ENCODE results near the gene ARSG.

The ARSG gene

DNA sequence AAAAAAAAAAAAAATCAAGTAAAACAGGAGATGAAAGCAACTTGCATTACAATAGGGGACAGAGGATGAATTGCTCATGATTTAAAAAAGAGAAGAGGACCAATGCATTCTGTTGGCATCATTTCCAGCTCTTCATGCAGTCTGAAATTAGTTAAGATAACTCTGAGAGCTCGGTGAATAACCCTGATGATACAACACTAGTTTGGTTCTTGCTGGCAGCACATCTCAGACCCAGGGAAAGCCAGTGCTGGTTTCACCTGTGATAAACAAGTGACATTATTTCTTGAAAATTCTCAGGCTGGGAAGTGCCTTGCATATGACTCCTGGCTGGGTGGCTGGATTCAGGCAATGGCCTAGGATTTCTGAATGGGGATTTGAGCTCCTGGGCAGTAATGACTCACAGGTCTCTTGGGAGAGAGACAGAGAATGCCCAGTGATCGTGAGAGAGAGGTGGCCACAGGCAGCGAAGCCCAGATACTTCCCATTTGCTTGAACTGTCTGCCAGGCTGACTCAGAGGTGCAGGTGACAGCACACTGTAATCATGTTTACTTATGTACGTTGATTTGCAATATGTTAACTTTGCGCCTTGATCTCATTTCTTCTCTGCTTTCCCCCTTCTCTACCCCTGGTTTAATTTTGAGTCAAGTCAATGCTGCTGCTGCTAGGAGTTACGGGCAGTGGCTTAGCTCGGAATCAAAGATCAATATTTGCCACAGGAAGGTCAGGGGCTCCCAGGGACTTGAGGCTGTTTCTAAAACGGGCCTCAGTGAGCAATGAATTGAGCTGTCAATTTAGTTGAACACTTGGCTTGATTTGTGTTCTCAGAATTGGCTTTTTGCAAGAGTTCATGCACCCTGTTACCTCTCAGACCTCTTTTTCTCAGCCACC lies 27.1 kb downstream of the ARSG start:
- ChIA-PET POLR2A (interaction anchor here (0.7 kb wide), 1 partner anchor 1889 kb away, joined by 3 read pairs; no protein-coding TSS in a partner anchor), CTCF (interaction anchor here (0.6 to 1.3 kb wide), 4 partner anchors 54 to 1159 kb away, joined by 3 to 5 read pairs (median 4); no protein-coding TSS in a partner anchor)
- H3K9me3 ChIP-seq (ENCODE audit: control insufficient read depth, insufficient read depth, low read depth, low read length) = no peaks in the 10 kb centered on the region
- H3K4me3 ChIP-seq (ENCODE audit: low read depth, low read length) = no peak overlapping the region
- no peak for TF ChIP-seq ZNF19 (tag by site-specific recombination; IDR thresholded peaks at IDR 0.05; ENCODE audit: low read depth)
- TF ChIP-seq ZNF776 (tag by site-specific recombination; IDR thresholded peaks at IDR 0.05; ENCODE audit: borderline replicate concordance) = no peak
- no peak for TF ChIP-seq ZNF549 (tag by site-specific recombination; IDR thresholded peaks at IDR 0.05)
- TF ChIP-seq OSR2 (tag by site-specific recombination; IDR thresholded peaks at IDR 0.05) = 0 out of 2 replicates have a peak, but pooled peaks have one; percentile 17
- TF ChIP-seq ZNF544 (tag by site-specific recombination; IDR thresholded peaks at IDR 0.05) = no peak
- no peak for TF ChIP-seq EGR2 (tag by site-specific recombination; IDR thresholded peaks at IDR 0.05; ENCODE audit: low read depth)
- no peak for TF ChIP-seq ZNF398 (tag by site-specific recombination; IDR thresholded peaks at IDR 0.05)
- no peak for TF ChIP-seq ZNF610 (tag by site-specific recombination; IDR thresholded peaks at IDR 0.05; ENCODE audit: borderline replicate concordance)
- no peak for TF ChIP-seq ZNF114 (tag by site-specific recombination; IDR thresholded peaks at IDR 0.05)
- no peak for TF ChIP-seq ZNF768 (tag by site-specific recombination; IDR thresholded peaks at IDR 0.05)
- TF ChIP-seq ZNF174 (tag by site-specific recombination; IDR thresholded peaks at IDR 0.05) = no peak
- TF ChIP-seq KLF1 (tag by site-specific recombination; IDR thresholded peaks at IDR 0.05) = no peak
- no peak for TF ChIP-seq ZBTB21 (tag by site-specific recombination; IDR thresholded peaks at IDR 0.05)
- TF ChIP-seq ZNF600 (tag by site-specific recombination; IDR thresholded peaks at IDR 0.05) = peak; percentile 33; the same call in 1 of the 2 replicates
- TF ChIP-seq PRDM1 (tag by site-specific recombination; IDR thresholded peaks at IDR 0.05) = 0 out of 2 replicates have a peak, but pooled peaks have one; percentile 14
- TF ChIP-seq ZNF394 (tag by site-specific recombination; IDR thresholded peaks at IDR 0.05; ENCODE audit: borderline replicate concordance) = peak; percentile 20; the same call in 1 of the 2 replicates
- no peak for TF ChIP-seq YY2 (tag by site-specific recombination; IDR thresholded peaks at IDR 0.05)
- TF ChIP-seq, protein P1, sequence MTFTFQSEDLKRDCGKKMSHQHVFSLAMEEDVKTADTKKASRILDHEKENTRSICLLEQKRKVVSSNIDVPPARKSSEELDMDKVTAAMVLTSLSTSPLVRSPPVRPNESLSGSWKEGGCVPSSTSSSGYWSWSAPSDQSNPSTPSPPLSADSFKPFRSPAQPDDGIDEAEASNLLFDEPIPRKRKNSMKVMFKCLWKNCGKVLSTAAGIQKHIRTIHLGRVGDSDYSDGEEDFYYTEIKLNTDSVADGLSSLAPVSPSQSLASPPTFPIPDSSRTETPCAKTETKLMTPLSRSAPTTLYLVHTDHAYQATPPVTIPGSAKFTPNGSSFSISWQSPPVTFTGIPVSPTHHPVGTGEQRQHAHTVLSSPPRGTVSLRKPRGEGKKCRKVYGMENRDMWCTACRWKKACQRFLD (tag by site-specific recombination; IDR thresholded peaks at IDR 0.05) = no peak
- TF ChIP-seq ZNF362 (tag by site-specific recombination; IDR thresholded peaks at IDR 0.05) = no peak
- no peak for TF ChIP-seq ZNF169 (tag by site-specific recombination; IDR thresholded peaks at IDR 0.05)
- TF ChIP-seq, protein P2, sequence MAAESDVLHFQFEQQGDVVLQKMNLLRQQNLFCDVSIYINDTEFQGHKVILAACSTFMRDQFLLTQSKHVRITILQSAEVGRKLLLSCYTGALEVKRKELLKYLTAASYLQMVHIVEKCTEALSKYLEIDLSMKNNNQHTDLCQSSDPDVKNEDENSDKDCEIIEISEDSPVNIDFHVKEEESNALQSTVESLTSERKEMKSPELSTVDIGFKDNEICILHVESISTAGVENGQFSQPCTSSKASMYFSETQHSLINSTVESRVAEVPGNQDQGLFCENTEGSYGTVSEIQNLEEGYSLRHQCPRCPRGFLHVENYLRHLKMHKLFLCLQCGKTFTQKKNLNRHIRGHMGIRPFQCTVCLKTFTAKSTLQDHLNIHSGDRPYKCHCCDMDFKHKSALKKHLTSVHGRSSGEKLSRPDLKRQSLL (tag by site-specific recombination; IDR thresholded peaks at IDR 0.05) = no peak
- no peak for TF ChIP-seq GLI2 (tag by site-specific recombination; IDR thresholded peaks at IDR 0.05; ENCODE audit: borderline replicate concordance, low read depth)
- TF ChIP-seq ZNF175 (tag by site-specific recombination; IDR thresholded peaks at IDR 0.05) = no peak
- no peak for TF ChIP-seq HOXD13 (CRISPR knock-in tag; IDR thresholded peaks at IDR 0.05; ENCODE audit: borderline replicate concordance)
- TF ChIP-seq, protein P3, sequence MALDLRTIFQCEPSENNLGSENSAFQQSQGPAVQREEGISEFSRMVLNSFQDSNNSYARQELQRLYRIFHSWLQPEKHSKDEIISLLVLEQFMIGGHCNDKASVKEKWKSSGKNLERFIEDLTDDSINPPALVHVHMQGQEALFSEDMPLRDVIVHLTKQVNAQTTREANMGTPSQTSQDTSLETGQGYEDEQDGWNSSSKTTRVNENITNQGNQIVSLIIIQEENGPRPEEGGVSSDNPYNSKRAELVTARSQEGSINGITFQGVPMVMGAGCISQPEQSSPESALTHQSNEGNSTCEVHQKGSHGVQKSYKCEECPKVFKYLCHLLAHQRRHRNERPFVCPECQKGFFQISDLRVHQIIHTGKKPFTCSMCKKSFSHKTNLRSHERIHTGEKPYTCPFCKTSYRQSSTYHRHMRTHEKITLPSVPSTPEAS (tag by site-specific recombination; IDR thresholded peaks at IDR 0.05) = no peak
- no peak for TF ChIP-seq ZNF266 (tag by site-specific recombination; IDR thresholded peaks at IDR 0.05; ENCODE audit: low read depth)
- TF ChIP-seq, protein P4, sequence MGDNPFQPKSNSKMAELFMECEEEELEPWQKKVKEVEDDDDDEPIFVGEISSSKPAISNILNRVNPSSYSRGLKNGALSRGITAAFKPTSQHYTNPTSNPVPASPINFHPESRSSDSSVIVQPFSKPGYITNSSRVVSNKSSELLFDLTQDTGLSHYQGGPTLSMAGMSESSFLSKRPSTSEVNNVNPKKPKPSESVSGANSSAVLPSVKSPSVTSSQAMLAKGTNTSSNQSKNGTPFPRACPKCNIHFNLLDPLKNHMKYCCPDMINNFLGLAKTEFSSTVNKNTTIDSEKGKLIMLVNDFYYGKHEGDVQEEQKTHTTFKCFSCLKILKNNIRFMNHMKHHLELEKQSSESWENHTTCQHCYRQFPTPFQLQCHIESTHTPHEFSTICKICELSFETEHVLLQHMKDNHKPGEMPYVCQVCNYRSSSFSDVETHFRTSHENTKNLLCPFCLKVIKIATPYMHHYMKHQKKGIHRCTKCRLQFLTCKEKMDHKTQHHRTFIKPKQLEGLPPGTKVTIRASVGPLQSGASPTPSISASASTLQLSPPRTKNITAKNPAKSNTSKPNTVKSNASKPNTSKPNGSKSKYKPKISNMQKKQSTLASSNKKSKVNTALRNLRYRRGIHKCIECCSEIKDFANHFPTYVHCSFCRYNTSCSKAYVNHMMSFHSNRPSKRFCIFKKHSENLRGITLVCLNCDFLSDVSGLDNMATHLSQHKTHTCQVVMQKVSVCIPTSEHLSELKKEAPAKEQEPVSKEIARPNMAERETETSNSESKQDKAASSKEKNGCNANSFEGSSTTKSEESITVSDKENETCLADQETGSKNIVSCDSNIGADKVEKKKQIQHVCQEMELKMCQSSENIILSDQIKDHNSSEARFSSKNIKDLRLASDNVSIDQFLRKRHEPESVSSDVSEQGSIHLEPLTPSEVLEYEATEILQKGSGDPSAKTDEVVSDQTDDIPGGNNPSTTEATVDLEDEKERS (tag by site-specific recombination; IDR thresholded peaks at IDR 0.05) = no peak
- TF ChIP-seq ZNF311 (tag by site-specific recombination; IDR thresholded peaks at IDR 0.05; ENCODE audit: borderline replicate concordance) = no peak
- no peaks in the 10 kb centered on the region for H3K36me3 ChIP-seq (ENCODE audit: control insufficient read depth in 2 of 2, insufficient read depth in 1 of 2, low read length in 2 of 2)
- peaks cover 6% of the 10 kb centered on the region; the same call in 1 of the 2 replicates for H3K4me1 ChIP-seq (ENCODE audit: control insufficient read depth, insufficient read depth, low read length)
- H3K27ac ChIP-seq (ENCODE audit: extremely low read depth, low read depth, low read length) = no peak overlapping the region
